ENCODE measurements around the gene CAMTA1. TPM values are rescaled to one million over a fixed set of nuclear protein-coding genes. Genes with fewer than 3 reads are reported as not detected.
"Not testable (repeated sequence)": the region's sequence is repeated elsewhere in the genome, so short reads cannot be mapped to it uniquely, and the experiment has no call there.

CAMTA1 gene
- total and polyA plus RNA-seq, 4 donors = 18.0 to 93.5 (median 35.8) TPM

GRCh38 chr1:7789828-7790227, 1004.6 kb downstream of the CAMTA1 start:
- WGBS = 51% methylated on average over 5 of the region's 5 CpGs
- H3K27ac ChIP-seq (ENCODE audit: low read depth in 1 of 2, low read length in 2 of 2) = no peak overlapping the region
- H3K4me1 ChIP-seq (ENCODE audit: control insufficient read depth in 4 of 4, insufficient read depth in 4 of 4, low read length in 3 of 4) = peaks cover 0 to 43% (median 25%) of the 10 kb centered on the region in 4 donors
- DNase-seq (ENCODE audit: low spot score) = no peak
- H3K4me3 ChIP-seq (ENCODE audit: low read depth in 1 of 3, low read length in 3 of 3) = no peak overlapping the region
- H3K27me3 ChIP-seq (ENCODE audit: control insufficient read depth in 4 of 4, insufficient read depth in 4 of 4, low read length in 3 of 4) = no peaks in the 10 kb centered on the region
- H3K9ac ChIP-seq (ENCODE audit: low read depth in 1 of 2, low read length in 2 of 2) = no peak overlapping the region
- TF ChIP-seq EGR1 (IDR thresholded peaks at IDR 0.05; ENCODE audit: low read depth in 2 of 2) (no peak), NR2F2 (IDR thresholded peaks at IDR 0.05) (no peak), TAF1 (conservative IDR thresholded peaks at IDR 0.05) (no peak)
- peaks cover 0 to 11% (median 1%) of the 10 kb centered on the region in 4 donors for H3K9me3 ChIP-seq (ENCODE audit: control insufficient read depth in 4 of 4, low read length in 3 of 4)
- H3K36me3 ChIP-seq (ENCODE audit: control insufficient read depth in 4 of 4, insufficient read depth in 3 of 4, low read depth in 1 of 4, low read length in 3 of 4) = peaks cover 8 to 52% (median 43%) of the 10 kb centered on the region in 4 donors

GRCh38 chr1:7791027-7791426, 1005.8 kb downstream of the CAMTA1 start:
- H3K36me3 ChIP-seq (ENCODE audit: control insufficient read depth in 4 of 4, insufficient read depth in 3 of 4, low read depth in 1 of 4, low read length in 3 of 4) = peaks cover 8 to 64% (median 48%) of the 10 kb centered on the region in 4 donors

GRCh38 chr1:7795406-7795805, 1010.2 kb downstream of the CAMTA1 start:
- no peak for DNase-seq (ENCODE audit: low spot score)
- WGBS = 85% methylated on average over 12 of the region's 12 CpGs
- no peaks in the 10 kb centered on the region for H3K27me3 ChIP-seq (ENCODE audit: control insufficient read depth in 4 of 4, insufficient read depth in 4 of 4, low read length in 3 of 4)
- no peak overlapping the region for H3K9ac ChIP-seq (ENCODE audit: low read depth in 1 of 2, low read length in 2 of 2)
- H3K4me1 ChIP-seq (ENCODE audit: control insufficient read depth in 4 of 4, insufficient read depth in 4 of 4, low read length in 3 of 4) = no peaks in the 10 kb centered on the region
- no peak overlapping the region for H3K4me3 ChIP-seq (ENCODE audit: low read depth in 1 of 3, low read length in 3 of 3)
- TF ChIP-seq NR2F2 (IDR thresholded peaks at IDR 0.05) (no peak), ZBTB33 (IDR thresholded peaks at IDR 0.05) (no peak), TAF1 (conservative IDR thresholded peaks at IDR 0.05) (no peak), RXRA (IDR thresholded peaks at IDR 0.05) (no peak), MAX (IDR thresholded peaks at IDR 0.05) (no peak), SP1 (IDR thresholded peaks at IDR 0.05) (no peak), ATF3 (IDR thresholded peaks at IDR 0.05) (no peak), JUND (IDR thresholded peaks at IDR 0.05) (no peak), FOXA1 (IDR thresholded peaks at IDR 0.05) (no peak), EGR1 (IDR thresholded peaks at IDR 0.05; ENCODE audit: low read depth in 2 of 2) (no peak), FOXA2 (IDR thresholded peaks at IDR 0.05) (no peak), CTCF (IDR thresholded peaks at IDR 0.05; ENCODE audit: low read depth, low read length, missing input control) (no peak), REST (IDR thresholded peaks at IDR 0.05) (no peak), YY1 (IDR thresholded peaks at IDR 0.05) (no peak), HNF4A (conservative IDR thresholded peaks at IDR 0.05) (no peak), RAD21 (IDR thresholded peaks at IDR 0.05) (no peak), GABPA (IDR thresholded peaks at IDR 0.05 in 1 of 2, conservative IDR thresholded peaks at IDR 0.05 in 1 of 2) (no peak), HNF4G (IDR thresholded peaks at IDR 0.05) (no peak)
- no peak overlapping the region for H3K27ac ChIP-seq (ENCODE audit: low read depth in 1 of 2, low read length in 2 of 2)
- H3K36me3 ChIP-seq (ENCODE audit: control insufficient read depth in 4 of 4, insufficient read depth in 3 of 4, low read depth in 1 of 4, low read length in 3 of 4) = peaks cover 6 to 70% (median 53%) of the 10 kb centered on the region in 4 donors
- H3K9me3 ChIP-seq (ENCODE audit: control insufficient read depth in 4 of 4, low read length in 3 of 4) = peaks cover 0 to 9% (median 1%) of the 10 kb centered on the region in 4 donors

More at GRCh38 chr1:7791027-7791426, 1005.8 kb downstream of the CAMTA1 start:
- H3K4me3 ChIP-seq (ENCODE audit: low read depth in 1 of 3, low read length in 3 of 3); H3K27ac ChIP-seq (ENCODE audit: low read depth in 1 of 2, low read length in 2 of 2); DNase-seq (ENCODE audit: low spot score); H3K9ac ChIP-seq (ENCODE audit: low read depth in 1 of 2, low read length in 2 of 2); H3K27me3 ChIP-seq (ENCODE audit: control insufficient read depth in 4 of 4, insufficient read depth in 4 of 4, low read length in 3 of 4): not testable (repeated sequence)
- WGBS = 94% methylated on average over 3 of the region's 3 CpGs
- Histone ChIP-seq H3K4me1 (ENCODE audit: control insufficient read depth in 4 of 4, insufficient read depth in 4 of 4, low read length in 3 of 4) (peaks cover 0 to 33% (median 15%) of the 10 kb centered on the region in 4 donors), H3K9me3 (ENCODE audit: control insufficient read depth in 4 of 4, low read length in 3 of 4) (peaks cover 0 to 11% (median 1%) of the 10 kb centered on the region in 4 donors)

Measured in liver (tissue), 9 donors.